ENCODE results near the gene KMT5C.
A peak's percentile ranks its signal among the peaks of the same experiment; 100 is the strongest.

The KMT5C gene

DNA sequence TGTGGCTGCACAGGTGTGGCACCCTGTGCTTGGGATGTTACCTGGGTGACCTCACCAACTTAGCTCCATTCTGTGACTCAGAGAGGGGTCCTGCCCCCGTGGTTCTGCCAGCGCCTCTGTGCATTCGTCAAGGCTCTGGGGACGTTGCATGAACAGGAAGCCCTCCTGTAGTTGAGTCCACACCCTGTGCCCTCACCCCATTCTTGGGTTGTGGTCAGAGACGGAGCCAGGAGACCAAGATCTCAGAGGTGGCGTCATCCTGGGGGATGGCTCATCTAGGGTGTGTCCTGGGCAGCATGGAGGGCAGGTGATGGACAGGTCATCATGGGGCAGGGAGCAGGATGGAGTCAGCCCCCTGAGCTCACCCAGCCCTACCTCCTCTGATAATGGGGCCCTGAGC is 12.4 kb downstream of the KMT5C start:
- H3K27me3 ChIP-seq (ENCODE audit: control insufficient read depth, insufficient read depth, low read length) = peaks cover 51% of the 10 kb centered on the region
- H3K9ac ChIP-seq (ENCODE audit: low read depth, low read length) = no peak overlapping the region
- no peak overlapping the region for H3K4me3 ChIP-seq (ENCODE audit: low read length)
- no peaks in the 10 kb centered on the region for H3K9me3 ChIP-seq (replicated peaks; ENCODE audit: low read length)
- no peaks in the 10 kb centered on the region for H3K36me3 ChIP-seq (ENCODE audit: insufficient read depth, low read length)
- peaks cover 5% of the 10 kb centered on the region for H3K4me1 ChIP-seq (ENCODE audit: control insufficient read depth, insufficient read depth, low read length)
- no peak overlapping the region for H3K4me2 ChIP-seq (ENCODE audit: low read length)

- Histone ChIP-seq H3K9ac (ENCODE audit: low read depth, low read length) (no peak overlapping the region), H3K36me3 (ENCODE audit: insufficient read depth, low read length) (no peaks in the 10 kb centered on the region), H3K4me1 (ENCODE audit: control insufficient read depth, insufficient read depth, low read length) (peaks cover 5% of the 10 kb centered on the region), H3K4me2 (ENCODE audit: low read length) (no peak overlapping the region), H3K4me3 (ENCODE audit: low read length) (no peak overlapping the region), H3K27me3 (ENCODE audit: control insufficient read depth, insufficient read depth, low read length) (peaks cover 56% of the 10 kb centered on the region), H3K9me3 (replicated peaks; ENCODE audit: low read length) (no peaks in the 10 kb centered on the region)
Measured at GRCh38 chr19:55352549-55353145, 13.0 kb downstream of the KMT5C start.

GRCh38 chr19:55353356-55353802 is 13.7 kb downstream of the KMT5C start:
- Histone ChIP-seq H3K9ac (ENCODE audit: low read depth, low read length) (peak overlapping the region; percentile 45), H3K27me3 (ENCODE audit: control insufficient read depth, insufficient read depth, low read length) (peaks cover 61% of the 10 kb centered on the region), H3K36me3 (ENCODE audit: insufficient read depth, low read length) (no peaks in the 10 kb centered on the region), H3K4me1 (ENCODE audit: control insufficient read depth, insufficient read depth, low read length) (peaks cover 5% of the 10 kb centered on the region), H3K9me3 (replicated peaks; ENCODE audit: low read length) (no peaks in the 10 kb centered on the region), H3K4me3 (ENCODE audit: low read length) (peak overlapping the region; percentile 68), H3K4me2 (ENCODE audit: low read length) (peak overlapping the region; percentile 89)

- Histone ChIP-seq H3K4me1 (ENCODE audit: control insufficient read depth, insufficient read depth, low read length) (peaks cover 5% of the 10 kb centered on the region), H3K4me3 (ENCODE audit: low read length) (peak overlapping the region; percentile 68), H3K9me3 (replicated peaks; ENCODE audit: low read length) (no peaks in the 10 kb centered on the region), H3K4me2 (ENCODE audit: low read length) (peak overlapping the region; percentile 89), H3K27me3 (ENCODE audit: control insufficient read depth, insufficient read depth, low read length) (peaks cover 65% of the 10 kb centered on the region), H3K9ac (ENCODE audit: low read depth, low read length) (peak overlapping the region; percentile 45), H3K36me3 (ENCODE audit: insufficient read depth, low read length) (no peaks in the 10 kb centered on the region)
Measured at GRCh38 chr19:55353803-55354697, 14.4 kb downstream of the KMT5C start.

- Histone ChIP-seq H3K27me3 (ENCODE audit: control insufficient read depth, insufficient read depth, low read length) (peaks cover 65% of the 10 kb centered on the region), H3K4me3 (ENCODE audit: low read length) (peak within 1 kb of the TSS; percentile 68), H3K9ac (ENCODE audit: low read depth, low read length) (peak within 1 kb of the TSS; percentile 45)
Measured at GRCh38 chr19:55354698-55355212, 15.1 kb downstream of the KMT5C start, which contains the start of gene COX6B2. Gene COX6B2, minus strand, starts transcription at chr19:55354719. Its CDS starts 198 bp downstream, at chr19:55354521.

GRCh38 chr19:55355213-55355821 is 15.6 kb downstream of the KMT5C start:
- Histone ChIP-seq H3K9ac (ENCODE audit: low read depth, low read length) (no peak overlapping the region), H3K36me3 (ENCODE audit: insufficient read depth, low read length) (no peaks in the 10 kb centered on the region), H3K4me3 (ENCODE audit: low read length) (no peak overlapping the region), H3K4me1 (ENCODE audit: control insufficient read depth, insufficient read depth, low read length) (peaks cover 5% of the 10 kb centered on the region), H3K9me3 (replicated peaks; ENCODE audit: low read length) (no peaks in the 10 kb centered on the region), H3K4me2 (ENCODE audit: low read length) (no peak overlapping the region), H3K27me3 (ENCODE audit: control insufficient read depth, insufficient read depth, low read length) (peaks cover 65% of the 10 kb centered on the region)

More at GRCh38 chr19:55354698-55355212, 15.1 kb downstream of the KMT5C start, which contains the start of gene COX6B2:
- Histone ChIP-seq H3K9me3 (replicated peaks; ENCODE audit: low read length) (no peaks in the 10 kb centered on the region), H3K4me1 (ENCODE audit: control insufficient read depth, insufficient read depth, low read length) (peaks cover 5% of the 10 kb centered on the region), H3K4me2 (ENCODE audit: low read length) (peak within 1 kb of the TSS; percentile 89), H3K36me3 (ENCODE audit: insufficient read depth, low read length) (no peaks in the 10 kb centered on the region)

- Histone ChIP-seq H3K9ac (ENCODE audit: low read depth, low read length) (no peak overlapping the region), H3K9me3 (replicated peaks; ENCODE audit: low read length) (no peaks in the 10 kb centered on the region), H3K4me1 (ENCODE audit: control insufficient read depth, insufficient read depth, low read length) (peaks cover 3% of the 10 kb centered on the region), H3K27me3 (ENCODE audit: control insufficient read depth, insufficient read depth, low read length) (peaks cover 38% of the 10 kb centered on the region), H3K36me3 (ENCODE audit: insufficient read depth, low read length) (no peaks in the 10 kb centered on the region), H3K4me2 (ENCODE audit: low read length) (no peak overlapping the region), H3K4me3 (ENCODE audit: low read length) (no peak overlapping the region)
Measured at GRCh38 chr19:55358493-55358892, 18.8 kb downstream of the KMT5C start.

GRCh38 chr19:55358943-55359908 is 19.6 kb downstream of the KMT5C start:
- Histone ChIP-seq H3K27me3 (ENCODE audit: control insufficient read depth, insufficient read depth, low read length) (peaks cover 34% of the 10 kb centered on the region), H3K9ac (ENCODE audit: low read depth, low read length) (no peak overlapping the region), H3K4me2 (ENCODE audit: low read length) (no peak overlapping the region), H3K9me3 (replicated peaks; ENCODE audit: low read length) (no peaks in the 10 kb centered on the region), H3K36me3 (ENCODE audit: insufficient read depth, low read length) (no peaks in the 10 kb centered on the region), H3K4me1 (ENCODE audit: control insufficient read depth, insufficient read depth, low read length) (peaks cover 3% of the 10 kb centered on the region), H3K4me3 (ENCODE audit: low read length) (no peak overlapping the region)

GRCh38 chr19:55360902-55361301 is 21.2 kb downstream of the KMT5C start:
- H3K9ac ChIP-seq (ENCODE audit: low read depth, low read length) = no peak overlapping the region

DNA sequence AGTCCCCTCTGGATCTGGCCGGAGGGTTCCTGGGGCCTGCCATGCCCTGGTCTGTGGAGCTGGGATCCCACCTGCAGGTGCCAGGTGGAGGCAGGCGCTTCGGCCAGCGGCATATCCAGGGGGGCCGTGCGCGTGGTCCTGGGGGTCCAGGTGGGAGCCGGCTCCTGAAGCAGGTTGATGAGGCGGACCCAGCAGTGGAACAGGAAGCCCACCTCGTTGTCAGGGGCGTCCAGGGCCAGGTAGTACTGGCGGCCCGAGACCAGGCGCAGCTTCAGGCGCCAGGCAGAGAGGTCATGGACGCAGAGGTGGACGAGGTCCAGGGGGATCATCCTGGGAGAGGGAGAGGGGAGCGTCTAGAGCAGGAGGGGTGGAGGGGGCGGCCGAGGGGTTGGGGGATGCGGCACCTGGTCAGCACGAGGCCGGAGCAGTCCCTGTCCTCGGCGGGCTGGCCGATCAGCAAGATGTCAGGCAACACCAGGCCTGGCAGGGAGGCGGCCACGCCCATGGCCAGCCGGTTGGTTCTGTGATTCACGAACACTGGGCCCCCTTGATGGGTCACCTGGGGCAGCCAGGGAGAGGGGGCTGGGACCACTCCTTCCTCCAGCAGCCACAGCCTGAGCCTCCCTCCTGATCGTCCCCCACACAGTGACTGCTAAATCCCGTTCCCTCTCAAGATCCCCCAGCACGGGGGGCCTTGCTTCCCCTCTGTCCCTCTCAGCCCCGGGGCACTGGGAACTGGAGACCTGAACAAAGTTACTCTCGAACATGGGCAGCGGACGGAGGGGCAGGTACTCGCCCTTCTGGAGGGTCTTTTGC is 22.7 kb downstream of the KMT5C start:
- Histone ChIP-seq H3K4me3 (ENCODE audit: low read length) (no peak overlapping the region), H3K27me3 (ENCODE audit: control insufficient read depth, insufficient read depth, low read length) (peaks cover 10% of the 10 kb centered on the region), H3K4me2 (ENCODE audit: low read length) (no peak overlapping the region), H3K4me1 (ENCODE audit: control insufficient read depth, insufficient read depth, low read length) (peaks cover 7% of the 10 kb centered on the region), H3K36me3 (ENCODE audit: insufficient read depth, low read length) (no peaks in the 10 kb centered on the region), H3K9me3 (replicated peaks; ENCODE audit: low read length) (no peaks in the 10 kb centered on the region), H3K9ac (ENCODE audit: low read depth, low read length) (no peak overlapping the region)

More at GRCh38 chr19:55360902-55361301, 21.2 kb downstream of the KMT5C start:
- Histone ChIP-seq H3K4me1 (ENCODE audit: control insufficient read depth, insufficient read depth, low read length) (peaks cover 7% of the 10 kb centered on the region), H3K4me3 (ENCODE audit: low read length) (no peak overlapping the region), H3K4me2 (ENCODE audit: low read length) (no peak overlapping the region), H3K9me3 (replicated peaks; ENCODE audit: low read length) (no peaks in the 10 kb centered on the region), H3K27me3 (ENCODE audit: control insufficient read depth, insufficient read depth, low read length) (peaks cover 24% of the 10 kb centered on the region), H3K36me3 (ENCODE audit: insufficient read depth, low read length) (no peaks in the 10 kb centered on the region)
